Cardiac atrium fibroblast (primary cell): ENCODE data around the gene SHISA9. TPM values are rescaled to one million over a fixed set of nuclear protein-coding genes. Genes with fewer than 3 reads are reported as not detected.

ENCODE experiments used
- total RNA-seq: library from RNA; depleted of rRNA; stranded (reverse); fragments of >200 nt; gene quantifications from 2 replicates; pipeline ENCODE4 v1.2.3, GENCODE V29; 2015

SHISA9 gene
- total RNA-seq, result not detected in 2 replicates

DNA sequence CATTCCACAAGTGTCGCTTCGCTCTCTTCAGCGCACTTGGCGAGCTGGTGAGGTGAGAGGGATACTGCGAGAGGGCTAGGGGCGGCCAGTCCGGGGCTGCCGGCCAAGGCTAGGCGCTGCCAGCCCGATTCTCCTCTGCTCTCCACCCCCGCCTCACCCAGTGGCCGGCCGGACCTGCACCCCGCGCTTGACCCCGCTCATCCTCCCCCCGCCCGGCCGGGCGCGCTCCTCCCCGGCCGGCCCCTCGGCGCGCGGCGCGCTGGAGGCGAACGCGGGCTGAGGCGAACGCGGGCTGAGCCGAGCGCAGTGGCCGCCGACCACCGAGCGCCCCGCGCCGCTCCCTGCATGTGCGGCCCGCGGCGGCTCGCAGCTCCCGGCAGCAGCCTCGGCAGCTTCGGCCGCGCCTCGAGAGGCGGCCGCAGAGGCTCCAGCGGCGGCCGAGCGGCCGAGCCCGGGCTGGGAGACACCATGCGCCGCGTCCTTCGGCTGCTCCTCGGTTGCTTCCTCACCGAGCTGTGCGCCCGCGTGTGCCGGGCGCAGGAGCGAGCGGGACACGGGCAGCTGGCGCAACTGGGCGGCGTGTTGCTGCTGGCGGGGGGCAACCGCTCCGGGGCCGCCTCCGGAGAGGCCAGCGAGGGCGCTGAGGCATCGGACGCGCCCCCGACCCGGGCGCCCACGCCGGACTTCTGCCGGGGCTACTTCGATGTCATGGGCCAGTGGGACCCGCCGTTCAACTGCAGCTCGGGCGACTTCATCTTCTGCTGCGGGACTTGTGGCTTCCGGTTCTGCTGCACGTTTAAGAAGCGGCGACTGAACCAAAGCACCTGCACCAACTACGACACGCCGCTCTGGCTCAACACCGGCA is at the start of gene SHISA9:
Gene SHISA9 (plus strand): TSS at position 2 of the 865 bp plus-strand sequence.

Other genes starting within 250 kb of the SHISA9 start
- gene CPPED1, start 97.7 kb upstream of the SHISA9 start, total RNA-seq, result 7.9 and 19.3 TPM in 2 replicates